ENCODE measurements around the gene STXBP1. TPM values are rescaled to one million over a fixed set of nuclear protein-coding genes. Genes with fewer than 3 reads are reported as not detected.

The STXBP1 gene
- total RNA-seq, 6 experiments from 2014 or later, result 1.8 to 13.5 (median 4.1) TPM

DNA sequence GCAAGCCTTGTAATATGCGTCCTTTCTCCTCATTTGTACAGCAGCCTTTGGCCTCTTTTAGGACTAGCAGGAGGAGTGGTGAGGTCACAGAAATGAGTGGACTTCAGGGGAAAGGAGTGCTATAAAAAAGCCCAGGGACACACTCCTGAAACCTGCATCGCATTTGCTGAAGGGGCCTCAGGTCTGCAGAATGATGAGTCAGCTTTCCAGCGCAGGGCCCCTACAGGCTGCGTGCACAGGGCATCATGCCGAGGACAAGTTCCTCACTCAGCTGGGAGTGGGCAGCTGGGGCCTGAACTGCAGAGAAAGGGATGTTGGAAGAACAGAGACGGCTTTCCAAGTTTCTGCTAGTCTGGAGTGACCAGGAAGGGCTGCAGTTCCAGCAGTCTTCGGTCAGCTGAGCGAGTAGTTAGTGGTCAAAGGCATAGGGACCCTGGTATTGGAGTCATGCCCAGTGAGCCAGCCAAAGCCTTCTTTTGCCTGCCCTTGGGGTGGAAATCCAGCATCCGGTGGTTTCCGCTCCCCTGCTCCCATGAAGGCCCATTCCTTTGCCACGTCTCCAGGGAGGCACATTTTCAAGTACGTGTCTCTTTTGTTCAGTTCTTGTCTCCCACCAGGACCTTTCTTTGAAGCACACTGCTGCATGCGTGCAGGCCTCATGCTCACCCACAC is 77.4 kb downstream of the STXBP1 start:
- WGBS (ENCODE audit: insufficient coverage, low coverage, low lambda C conversion rate, missing lambda C conversion rate), result 82% methylated on average over 7 of the region's 13 CpGs
- H3K9me3 ChIP-seq, result no peaks in the 10 kb centered on the region
- H3K4me1 ChIP-seq, result no peaks in the 10 kb centered on the region
- no peaks in the 10 kb centered on the region for H3K36me3 ChIP-seq
- intact Hi-C loops (cut with DNase I), result no loop called here
- no peaks in the 10 kb centered on the region for H3K27me3 ChIP-seq
- no peak overlapping the region for H3K4me3 ChIP-seq
- ATAC-seq (no peak), DNase-seq (no peak)
- H3K27ac ChIP-seq, result no peak overlapping the region
- TF ChIP-seq POLR2A (IDR thresholded peaks at IDR 0.05) (no peak), CTCF (IDR thresholded peaks at IDR 0.05) (no peak)

GRCh38 chr9:127690735-127691134 is 78.7 kb downstream of the STXBP1 start:
- no peaks in the 10 kb centered on the region for H3K36me3 ChIP-seq
- ATAC-seq, result no peak

DNA sequence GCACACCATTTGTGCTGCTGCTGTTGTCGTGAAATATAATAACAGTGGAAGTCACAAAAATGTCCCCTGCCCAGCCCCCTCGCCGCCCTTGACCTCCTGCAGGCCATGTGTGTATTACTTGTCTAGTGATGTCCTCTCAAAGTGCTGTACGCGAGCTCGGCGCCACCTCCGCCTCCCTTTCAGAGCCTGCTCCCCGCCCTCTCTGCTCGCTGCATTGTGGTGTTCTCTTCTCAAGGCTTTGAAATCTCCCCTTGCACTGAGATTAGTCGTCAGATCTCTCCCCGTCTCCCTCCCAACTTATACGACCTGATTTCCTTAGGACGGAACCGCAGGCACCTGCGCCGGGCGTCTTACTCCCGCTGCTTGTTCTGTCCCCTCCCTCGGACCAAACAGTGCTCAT is 80.0 kb downstream of the STXBP1 start:
- H3K4me3 ChIP-seq, result no peak overlapping the region
- no peaks in the 10 kb centered on the region for H3K36me3 ChIP-seq
- WGBS (ENCODE audit: insufficient coverage, low coverage, low lambda C conversion rate, missing lambda C conversion rate), result 78% methylated on average over 14 of the region's 20 CpGs
- DNase-seq, result no peak
- H3K4me1 ChIP-seq, result no peaks in the 10 kb centered on the region
- H3K9me3 ChIP-seq, result no peaks in the 10 kb centered on the region
- H3K27me3 ChIP-seq, result no peaks in the 10 kb centered on the region
- intact Hi-C loops (cut with DNase I), result no loop called here
- no peak for TF ChIP-seq CTCF (IDR thresholded peaks at IDR 0.05)
- no peak for TF ChIP-seq POLR2A (IDR thresholded peaks at IDR 0.05)
- no peak overlapping the region for H3K27ac ChIP-seq
- no peak for ATAC-seq

More at GRCh38 chr9:127690735-127691134, 78.7 kb downstream of the STXBP1 start:
- TF ChIP-seq CTCF (IDR thresholded peaks at IDR 0.05) (no peak), POLR2A (IDR thresholded peaks at IDR 0.05) (no peak)
- WGBS (ENCODE audit: insufficient coverage, low coverage, low lambda C conversion rate, missing lambda C conversion rate), result 90% methylated on average over 5 of the region's 10 CpGs
- no peaks in the 10 kb centered on the region for H3K9me3 ChIP-seq
- no peaks in the 10 kb centered on the region for H3K27me3 ChIP-seq
- no peak overlapping the region for H3K4me3 ChIP-seq
- H3K4me1 ChIP-seq, result no peaks in the 10 kb centered on the region
- intact Hi-C loops (cut with DNase I), result no loop called here
- no peak for DNase-seq
- no peak overlapping the region for H3K27ac ChIP-seq

GRCh38 chr9:127693143-127693542 is 81.1 kb downstream of the STXBP1 start:
- Histone ChIP-seq H3K27me3 (no peaks in the 10 kb centered on the region), H3K9me3 (no peaks in the 10 kb centered on the region), H3K4me3 (no peak overlapping the region), H3K27ac (no peak overlapping the region), H3K36me3 (no peaks in the 10 kb centered on the region), H3K4me1 (no peaks in the 10 kb centered on the region)
- TF ChIP-seq CTCF (IDR thresholded peaks at IDR 0.05) (no peak), POLR2A (IDR thresholded peaks at IDR 0.05) (no peak)
- WGBS (ENCODE audit: insufficient coverage, low coverage, low lambda C conversion rate, missing lambda C conversion rate), result 90% methylated on average over 4 of the region's 10 CpGs
- ATAC-seq (no peak), DNase-seq (no peak)
- intact Hi-C loops (cut with DNase I), result no loop called here

All from right lobe of liver (tissue), 6 donors.